ENCODE results near the gene SEL1L3.
A peak's percentile ranks its signal among the peaks of the same experiment; 100 is the strongest.
"Not testable (repeated sequence)": the region's sequence is repeated elsewhere in the genome, so short reads cannot be mapped to it uniquely, and the experiment has no call there.

SEL1L3 gene

GRCh38 chr4:25879991-25880651 is 17.3 kb upstream of the SEL1L3 start:
- DNase-seq (ENCODE audit: insufficient read length, low spot score): no peak
- no peak for FAIRE-seq

GRCh38 chr4:25879587-25879986 is 16.8 kb upstream of the SEL1L3 start:
- FAIRE-seq: no peak
- DNase-seq (ENCODE audit: insufficient read length, low spot score): no peak

GRCh38 chr4:25879091-25879584 is 16.4 kb upstream of the SEL1L3 start:
- DNase-seq (ENCODE audit: insufficient read length, low spot score): no peak
- peak; percentile 33 for FAIRE-seq

GRCh38 chr4:25878676-25879075 is 15.9 kb upstream of the SEL1L3 start:
- DNase-seq (ENCODE audit: insufficient read length, low spot score) (no peak), FAIRE-seq (no peak)

GRCh38 chr4:25875281-25875745 is 12.5 kb upstream of the SEL1L3 start:
- peak; percentile 95 for FAIRE-seq
- DNase-seq (ENCODE audit: insufficient read length, low spot score): no peak

GRCh38 chr4:25874655-25875054 is 11.9 kb upstream of the SEL1L3 start:
- DNase-seq (ENCODE audit: insufficient read length, low spot score) (no peak), FAIRE-seq (no peak)

- no peak for FAIRE-seq
- DNase-seq (ENCODE audit: insufficient read length, low spot score): no peak
These were observed 10.9 kb upstream of the SEL1L3 start for GRCh38 chr4:25873632-25874129.

- FAIRE-seq: peak; percentile 84
- DNase-seq (ENCODE audit: insufficient read length, low spot score): no peak
These were observed 10.3 kb upstream of the SEL1L3 start for GRCh38 chr4:25872851-25873631.

GRCh38 chr4:25870081-25870480 is 7.3 kb upstream of the SEL1L3 start:
- FAIRE-seq: peak; percentile 89

GRCh38 chr4:25867781-25868294 is 5.0 kb upstream of the SEL1L3 start:
- DNase-seq (ENCODE audit: insufficient read length, low spot score) (no peak), FAIRE-seq (no peak)

More at GRCh38 chr4:25870081-25870480, 7.3 kb upstream of the SEL1L3 start:
- no peak for DNase-seq (ENCODE audit: insufficient read length, low spot score)

GRCh38 chr4:25866401-25866800 is 3.6 kb upstream of the SEL1L3 start:
- not testable (repeated sequence) for DNase-seq (ENCODE audit: insufficient read length, low spot score)
- FAIRE-seq: peak; percentile 72

GRCh38 chr4:25865586-25865985 is 2.8 kb upstream of the SEL1L3 start:
- DNase-seq (ENCODE audit: insufficient read length, low spot score) (no peak), FAIRE-seq (peak; percentile 53)

- FAIRE-seq: no peak
- no peak for DNase-seq (ENCODE audit: insufficient read length, low spot score)
These were observed 1.1 kb upstream of the SEL1L3 start for GRCh38 chr4:25863831-25864418.

- FAIRE-seq (peak; percentile 18), DNase-seq (ENCODE audit: insufficient read length, low spot score) (no peak)
These were observed 578 bp upstream of the SEL1L3 start for GRCh38 chr4:25863347-25863784.

- FAIRE-seq (no peak), DNase-seq (ENCODE audit: insufficient read length, low spot score) (peak; percentile 48)
These were observed 807 bp downstream of the SEL1L3 start for GRCh38 chr4:25861951-25862410.

- peak; percentile 70 for FAIRE-seq
- DNase-seq (ENCODE audit: insufficient read length, low spot score): no peak
These were observed 1.4 kb downstream of the SEL1L3 start for GRCh38 chr4:25861280-25861950.

- DNase-seq (ENCODE audit: insufficient read length, low spot score) (no peak), FAIRE-seq (peak; percentile 78)
These were observed 2.1 kb downstream of the SEL1L3 start for GRCh38 chr4:25860586-25861279.

GRCh38 chr4:25859429-25860148 is 3.2 kb downstream of the SEL1L3 start:
- FAIRE-seq (peak; percentile 88), DNase-seq (ENCODE audit: insufficient read length, low spot score) (no peak)

GRCh38 chr4:25857851-25858400 is 4.9 kb downstream of the SEL1L3 start:
- DNase-seq (ENCODE audit: insufficient read length, low spot score): no peak
- no peak for FAIRE-seq

All from GM19239 (cell line).